BLaER1 (cell line): Measurements from ENCODE around the gene FKBP4.

Source experiments
- H3K27ac ChIP-seq: shearing (Covaris generic); formaldehyde crosslinking; 2 replicates; pipeline ENCODE4 v1.8.1; 2022
- H3K27me3 ChIP-seq: shearing (Covaris generic); formaldehyde crosslinking; 2 replicates; pipeline ENCODE4 v1.8.1; 2022
- H3K36me3 ChIP-seq: shearing (Covaris generic); formaldehyde crosslinking; 2 replicates; pipeline ENCODE4 v1.8.1; 2022
- H3K4me1 ChIP-seq: shearing (Covaris generic); formaldehyde crosslinking; 2 replicates; pipeline ENCODE4 v1.8.1; 2022
- H3K4me2 ChIP-seq: shearing (Covaris generic); formaldehyde crosslinking; 2 replicates; pipeline ENCODE4 v1.8.1; 2022
- H3K4me3 ChIP-seq: shearing (Covaris generic); formaldehyde crosslinking; 2 replicates; pipeline ENCODE4 v1.8.1; 2022
- H3K9ac ChIP-seq: shearing (Covaris generic); formaldehyde crosslinking; 2 replicates; pipeline ENCODE4 v1.8.1; 2022
- H3K9me3 ChIP-seq: shearing (Covaris generic); formaldehyde crosslinking; 2 replicates; pipeline ENCODE4 v1.8.1; 2022
- H4K20me1 ChIP-seq: shearing (Covaris generic); formaldehyde crosslinking; 2 replicates; pipeline ENCODE4 v1.8.1; 2022
- Cebpa-rat ChIP-seq: shearing (Covaris generic); IDR thresholded peaks from 2 replicates; pipeline ENCODE4 v1.8.1; 2022

The FKBP4 gene

GRCh38 chr12:2841056-2841650 lies 46.4 kb downstream of the FKBP4 start:
- H3K27me3 ChIP-seq: no peaks in the 10 kb centered on the region
- H3K27ac ChIP-seq: no peak overlapping the region

GRCh38 chr12:2842948-2843347 lies 48.2 kb downstream of the FKBP4 start:
- Histone ChIP-seq H3K27ac (no peak overlapping the region), H3K4me3 (no peak overlapping the region), H3K9me3 (no peaks in the 10 kb centered on the region), H3K9ac (no peak overlapping the region), H3K4me1 (0 out of 2 replicates have a peak, but pooled peaks cover 6% of the 10 kb centered on the region), H4K20me1 (no peaks in the 10 kb centered on the region), H3K27me3 (no peaks in the 10 kb centered on the region), H3K36me3 (peaks cover 12% of the 10 kb centered on the region), H3K4me2 (no peak overlapping the region)
- no peak for TF ChIP-seq Cebpa-rat

More at GRCh38 chr12:2841056-2841650, 46.4 kb downstream of the FKBP4 start:
- no peaks in the 10 kb centered on the region for H3K9me3 ChIP-seq
- no peak overlapping the region for H3K4me2 ChIP-seq
- H3K36me3 ChIP-seq: peaks cover 18% of the 10 kb centered on the region
- no peak overlapping the region for H3K4me3 ChIP-seq
- H3K4me1 ChIP-seq: 0 out of 2 replicates have a peak, but pooled peaks cover 4% of the 10 kb centered on the region
- H4K20me1 ChIP-seq: no peaks in the 10 kb centered on the region
- H3K9ac ChIP-seq: no peak overlapping the region
- TF ChIP-seq Cebpa-rat: no peak

GRCh38 chr12:2844786-2845185 lies 50.0 kb downstream of the FKBP4 start:
- Histone ChIP-seq H3K36me3 (peaks cover 12% of the 10 kb centered on the region), H3K27me3 (no peaks in the 10 kb centered on the region), H3K4me2 (no peak overlapping the region), H4K20me1 (no peaks in the 10 kb centered on the region), H3K27ac (no peak overlapping the region), H3K9ac (no peak overlapping the region), H3K9me3 (no peaks in the 10 kb centered on the region), H3K4me3 (no peak overlapping the region), H3K4me1 (0 out of 2 replicates have a peak, but pooled peaks cover 6% of the 10 kb centered on the region)
- no peak for TF ChIP-seq Cebpa-rat

GRCh38 chr12:2845280-2845679 lies 50.5 kb downstream of the FKBP4 start:
- H3K27ac ChIP-seq: no peak overlapping the region
- no peak overlapping the region for H3K4me2 ChIP-seq
- no peak for TF ChIP-seq Cebpa-rat
- no peaks in the 10 kb centered on the region for H4K20me1 ChIP-seq
- no peaks in the 10 kb centered on the region for H3K9me3 ChIP-seq
- H3K27me3 ChIP-seq: no peaks in the 10 kb centered on the region
- 0 out of 2 replicates have a peak, but pooled peaks cover 6% of the 10 kb centered on the region for H3K4me1 ChIP-seq
- H3K36me3 ChIP-seq: peaks cover 12% of the 10 kb centered on the region
- no peak overlapping the region for H3K4me3 ChIP-seq
- H3K9ac ChIP-seq: no peak overlapping the region

- no peak overlapping the region for H3K9ac ChIP-seq
- no peak overlapping the region for H3K27ac ChIP-seq
- no peak overlapping the region for H3K4me3 ChIP-seq
- peaks cover 6% of the 10 kb centered on the region for H3K36me3 ChIP-seq
- peaks cover 36% of the 10 kb centered on the region for H3K4me1 ChIP-seq
- no peak for TF ChIP-seq Cebpa-rat
- H3K4me2 ChIP-seq: peak overlapping the region; percentile 58
- no peaks in the 10 kb centered on the region for H3K9me3 ChIP-seq
- H3K27me3 ChIP-seq: no peaks in the 10 kb centered on the region
- peaks cover 3% of the 10 kb centered on the region for H4K20me1 ChIP-seq
Measured at GRCh38 chr12:2851931-2852330, 57.2 kb downstream of the FKBP4 start.

GRCh38 chr12:2853626-2854025 lies 58.9 kb downstream of the FKBP4 start:
- H3K27ac ChIP-seq: no peak overlapping the region
- H3K27me3 ChIP-seq: no peaks in the 10 kb centered on the region
- peaks cover 38% of the 10 kb centered on the region for H3K4me1 ChIP-seq
- no peak overlapping the region for H3K4me3 ChIP-seq
- peaks cover 11% of the 10 kb centered on the region for H4K20me1 ChIP-seq
- peaks cover 23% of the 10 kb centered on the region for H3K36me3 ChIP-seq
- H3K4me2 ChIP-seq: no peak overlapping the region
- no peak overlapping the region for H3K9ac ChIP-seq
- no peak for TF ChIP-seq Cebpa-rat
- no peaks in the 10 kb centered on the region for H3K9me3 ChIP-seq
